Measurements from ENCODE around the gene PLXNA4. TPM values are rescaled to one million over a fixed set of nuclear protein-coding genes. Genes with fewer than 3 reads are reported as not detected.
A peak's percentile ranks its signal among the peaks of the same experiment; 100 is the strongest.

PLXNA4 gene
- total and polyA plus RNA-seq, 4 donors: 0.04 to 1.1 (median 0.41) TPM

- Histone ChIP-seq H3K4me1 (ENCODE audit: control insufficient read depth in 4 of 4, insufficient read depth in 4 of 4, low read length in 3 of 4) (peaks cover 7 to 13% (median 8%) of the 10 kb centered on the region in 4 donors), H3K27me3 (ENCODE audit: control insufficient read depth in 4 of 4, insufficient read depth in 4 of 4, low read length in 3 of 4) (no peaks in the 10 kb centered on the region), H3K27ac (ENCODE audit: low read depth in 1 of 2, low read length in 2 of 2) (no peak overlapping the region), H3K4me3 (ENCODE audit: low read depth in 1 of 3, low read length in 3 of 3) (no peak overlapping the region), H3K36me3 (ENCODE audit: control insufficient read depth in 4 of 4, insufficient read depth in 3 of 4, low read depth in 1 of 4, low read length in 3 of 4) (no peaks in the 10 kb centered on the region), H3K9me3 (ENCODE audit: control insufficient read depth in 4 of 4, low read length in 3 of 4) (no peaks in the 10 kb centered on the region), H3K9ac (ENCODE audit: low read depth in 1 of 2, low read length in 2 of 2) (no peak overlapping the region)
- TF ChIP-seq EGR1 (IDR thresholded peaks at IDR 0.05; ENCODE audit: low read depth in 2 of 2) (no peak), HNF4A (conservative IDR thresholded peaks at IDR 0.05) (peak in 1 of 2 donors; percentile 21), TAF1 (conservative IDR thresholded peaks at IDR 0.05) (no peak), RXRA (IDR thresholded peaks at IDR 0.05) (no peak), FOXA1 (IDR thresholded peaks at IDR 0.05) (no peak), GABPA (IDR thresholded peaks at IDR 0.05 in 1 of 2, conservative IDR thresholded peaks at IDR 0.05 in 1 of 2) (no peak), YY1 (IDR thresholded peaks at IDR 0.05) (no peak), ZBTB33 (IDR thresholded peaks at IDR 0.05) (no peak), FOXA2 (IDR thresholded peaks at IDR 0.05) (no peak), JUND (IDR thresholded peaks at IDR 0.05) (no peak), CTCF (IDR thresholded peaks at IDR 0.05; ENCODE audit: low read depth, low read length, missing input control) (peak; percentile 81), SP1 (IDR thresholded peaks at IDR 0.05) (no peak), HNF4G (IDR thresholded peaks at IDR 0.05) (no peak), RAD21 (IDR thresholded peaks at IDR 0.05) (peak; percentile 93 to 95), NR2F2 (IDR thresholded peaks at IDR 0.05) (no peak), MAX (IDR thresholded peaks at IDR 0.05) (no peak)
- TF ChIP-seq, protein P1, sequence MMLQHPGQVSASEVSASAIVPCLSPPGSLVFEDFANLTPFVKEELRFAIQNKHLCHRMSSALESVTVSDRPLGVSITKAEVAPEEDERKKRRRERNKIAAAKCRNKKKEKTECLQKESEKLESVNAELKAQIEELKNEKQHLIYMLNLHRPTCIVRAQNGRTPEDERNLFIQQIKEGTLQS (IDR thresholded peaks at IDR 0.05): no peak
- TF ChIP-seq, protein P2, sequence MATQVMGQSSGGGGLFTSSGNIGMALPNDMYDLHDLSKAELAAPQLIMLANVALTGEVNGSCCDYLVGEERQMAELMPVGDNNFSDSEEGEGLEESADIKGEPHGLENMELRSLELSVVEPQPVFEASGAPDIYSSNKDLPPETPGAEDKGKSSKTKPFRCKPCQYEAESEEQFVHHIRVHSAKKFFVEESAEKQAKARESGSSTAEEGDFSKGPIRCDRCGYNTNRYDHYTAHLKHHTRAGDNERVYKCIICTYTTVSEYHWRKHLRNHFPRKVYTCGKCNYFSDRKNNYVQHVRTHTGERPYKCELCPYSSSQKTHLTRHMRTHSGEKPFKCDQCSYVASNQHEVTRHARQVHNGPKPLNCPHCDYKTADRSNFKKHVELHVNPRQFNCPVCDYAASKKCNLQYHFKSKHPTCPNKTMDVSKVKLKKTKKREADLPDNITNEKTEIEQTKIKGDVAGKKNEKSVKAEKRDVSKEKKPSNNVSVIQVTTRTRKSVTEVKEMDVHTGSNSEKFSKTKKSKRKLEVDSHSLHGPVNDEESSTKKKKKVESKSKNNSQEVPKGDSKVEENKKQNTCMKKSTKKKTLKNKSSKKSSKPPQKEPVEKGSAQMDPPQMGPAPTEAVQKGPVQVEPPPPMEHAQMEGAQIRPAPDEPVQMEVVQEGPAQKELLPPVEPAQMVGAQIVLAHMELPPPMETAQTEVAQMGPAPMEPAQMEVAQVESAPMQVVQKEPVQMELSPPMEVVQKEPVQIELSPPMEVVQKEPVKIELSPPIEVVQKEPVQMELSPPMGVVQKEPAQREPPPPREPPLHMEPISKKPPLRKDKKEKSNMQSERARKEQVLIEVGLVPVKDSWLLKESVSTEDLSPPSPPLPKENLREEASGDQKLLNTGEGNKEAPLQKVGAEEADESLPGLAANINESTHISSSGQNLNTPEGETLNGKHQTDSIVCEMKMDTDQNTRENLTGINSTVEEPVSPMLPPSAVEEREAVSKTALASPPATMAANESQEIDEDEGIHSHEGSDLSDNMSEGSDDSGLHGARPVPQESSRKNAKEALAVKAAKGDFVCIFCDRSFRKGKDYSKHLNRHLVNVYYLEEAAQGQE (IDR thresholded peaks at IDR 0.05): no peak
- 5% methylated on average over 4 of the region's 4 CpGs for WGBS
- peak; percentile 73 for DNase-seq (ENCODE audit: low spot score)
These were observed 4.5 kb upstream of the PLXNA4 start for GRCh38 chr7:132580717-132581285.
